Mucosa of descending colon (tissue), 3 donors: Measurements from ENCODE around the gene C1R. TPM values are rescaled to one million over a fixed set of nuclear protein-coding genes. Genes with fewer than 3 reads are reported as not detected.
A peak's percentile ranks its signal among the peaks of the same experiment; 100 is the strongest.

Experiments
- ATAC-seq: fragments of 200-7000 bp; cut with Tn5 transposase; one replicate; pipeline ENCODE4 v1.9.1; 2020; ENCODE audit warnings: mild to moderate bottlenecking, moderate library complexity
- DNase-seq, 3 donors: peaks; one replicate each; pipeline ENCODE4 v3.0.0-alpha.2; 2020
- H3K36me3 ChIP-seq: fragments of 200-600 bp; one replicate; pipeline ENCODE4 v1.8.0; 2021; ENCODE audit warnings: low read depth, mild to moderate bottlenecking
- H3K4me1 ChIP-seq: fragments of 200-600 bp; one replicate; pipeline ENCODE4 v1.8.0; 2021; ENCODE audit warnings: low read depth, mild to moderate bottlenecking
- H3K4me3 ChIP-seq: fragments of 200-600 bp; one replicate; pipeline ENCODE4 v1.8.0; 2021; ENCODE audit warnings: mild to moderate bottlenecking
- H3K9me3 ChIP-seq: fragments of 200-600 bp; one replicate; pipeline ENCODE4 v1.8.0; 2021; ENCODE audit warnings: mild to moderate bottlenecking
- CTCF ChIP-seq: fragments of 200-600 bp; IDR thresholded peaks from one replicate; pipeline ENCODE4 v1.8.0; 2022; ENCODE audit warnings: antibody characterized with exemption, mild to moderate bottlenecking
- intact Hi-C, 2 donors: fragments of 100-400 bp; cut with DNase I in 1 of 2; cut with micrococcal nuclease in 1 of 2; formaldehyde crosslinking; loops; one replicate each; pipeline versions ENCODE4 v1.11.0 to v1.11.1; 2022; cut with DNase I, micrococcal nuclease
- total RNA-seq, 3 donors: library from RNA; stranded (reverse); fragmentation: NEBNext Ultra II Directional in 2 of 3; extraction: Animal tissue kit (Norgen Biotek cat#: 25700) in 2 of 3; gene quantifications; one replicate each; pipeline versions ENCODE4 v1.2.1 to v1.2.4, GENCODE V29; 2021 to 2023
- donor health status: DM: no; HTN: no; CAD: no; lungs with moderate emphysema.
- donor health status: DM: no; HTN: no; CAD: no.
- donor health status: DM: no; HTN: yes; CAD: no.

C1R gene
- total RNA-seq, 3 donors from 2014 or later = 38.7 to 273 (median 222) TPM

- no peaks in the 10 kb centered on the region for H3K9me3 ChIP-seq
- no peaks in the 10 kb centered on the region for H3K36me3 ChIP-seq
- H3K4me1 ChIP-seq = peaks cover 5% of the 10 kb centered on the region
- no peak for ATAC-seq
- no peak for DNase-seq
- intact Hi-C loops = loop anchor here in 1 of 2 donors (10.0 kb wide), 1 partner anchor 179 kb away; the partner anchor contains the start of gene ENO2
- no peak overlapping the region for H3K4me3 ChIP-seq
- no peak for TF ChIP-seq CTCF
Observed at GRCh38 chr12:7093486-7093885, 1.2 kb upstream of the C1R start.

- intact Hi-C loops = loop anchor here in 1 of 2 donors (10.0 kb wide), 1 partner anchor 178 kb away; the partner anchor contains the start of gene ENO2
- Histone ChIP-seq H3K4me3 (no peak overlapping the region), H3K36me3 (no peaks in the 10 kb centered on the region), H3K4me1 (peaks cover 5% of the 10 kb centered on the region), H3K9me3 (no peaks in the 10 kb centered on the region)
- ATAC-seq (peak; percentile 3), DNase-seq (no peak)
- no peak for TF ChIP-seq CTCF
Observed at GRCh38 chr12:7092986-7093460, 778 bp upstream of the C1R start.

- no peaks in the 10 kb centered on the region for H3K9me3 ChIP-seq
- peaks cover 5% of the 10 kb centered on the region for H3K4me1 ChIP-seq
- H3K4me3 ChIP-seq = no peak overlapping the region
- no peak for TF ChIP-seq CTCF
- intact Hi-C loops = loop anchor here in 1 of 2 donors (10.0 kb wide), 1 partner anchor 177 kb away; the partner anchor contains the start of gene ENO2
- ATAC-seq (peak; percentile 24), DNase-seq (no peak)
- H3K36me3 ChIP-seq = no peaks in the 10 kb centered on the region
Observed at GRCh38 chr12:7091660-7092228, 501 bp downstream of the C1R start.

- DNase-seq (no peak), ATAC-seq (no peak)
- no peak for TF ChIP-seq CTCF
- H3K4me1 ChIP-seq = peaks cover 5% of the 10 kb centered on the region
- no peaks in the 10 kb centered on the region for H3K9me3 ChIP-seq
- intact Hi-C loops = loop anchor here in 1 of 2 donors (10.0 kb wide), 1 partner anchor 176 kb away; the partner anchor contains the start of gene ENO2
- no peak overlapping the region for H3K4me3 ChIP-seq
- no peaks in the 10 kb centered on the region for H3K36me3 ChIP-seq
Observed at GRCh38 chr12:7091171-7091570, 1.1 kb downstream of the C1R start.

GRCh38 chr12:7090222-7090998, 1.8 kb downstream of the C1R start:
- Histone ChIP-seq H3K4me1 (peaks cover 5% of the 10 kb centered on the region), H3K36me3 (no peaks in the 10 kb centered on the region), H3K4me3 (no peak overlapping the region), H3K9me3 (no peaks in the 10 kb centered on the region)
- intact Hi-C loops = loop anchor here in 1 of 2 donors (10.0 kb wide), 1 partner anchor 176 kb away; the partner anchor contains the start of gene ENO2
- DNase-seq (no peak), ATAC-seq (no peak)
- TF ChIP-seq CTCF = no peak
